CD4-positive, alpha-beta T cell treated with Interleukin-2 at 100 ng/mL for 4 hours (primary cell): ENCODE data around the gene ANKRD36.
"Not testable (repeated sequence)": the region's sequence is repeated elsewhere in the genome, so short reads cannot be mapped to it uniquely, and the experiment has no call there.

ENCODE experiments used
- DNase-seq: peaks from one replicate; pipeline ENCODE4 v3.0.0-alpha.2; 2020; ENCODE audit warnings: low spot score

The ANKRD36 gene

DNA sequence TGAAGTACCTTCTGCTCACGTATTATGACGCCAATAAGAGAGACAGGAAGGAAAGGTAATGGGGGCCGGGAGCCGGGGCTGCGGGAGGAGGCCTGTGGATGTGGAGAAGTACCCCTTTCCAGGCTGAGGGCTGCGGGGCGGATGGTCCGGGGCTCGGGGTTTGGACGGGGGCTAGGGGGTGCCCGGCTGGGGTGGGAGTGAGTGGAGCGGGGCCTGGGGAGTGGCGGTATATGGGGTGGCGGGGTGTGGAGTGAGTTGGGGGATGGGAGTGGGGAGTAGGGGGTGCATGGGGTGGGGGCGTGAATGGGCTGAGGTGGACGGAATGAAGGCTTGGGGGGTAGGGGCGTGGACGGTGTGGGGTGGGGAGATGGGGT is 916 bp downstream of the ANKRD36 start:
- DNase-seq, result not testable (repeated sequence)

- not testable (repeated sequence) for DNase-seq
These were observed 16.1 kb downstream of the ANKRD36 start for GRCh38 chr2:97129090-97129489.

DNA sequence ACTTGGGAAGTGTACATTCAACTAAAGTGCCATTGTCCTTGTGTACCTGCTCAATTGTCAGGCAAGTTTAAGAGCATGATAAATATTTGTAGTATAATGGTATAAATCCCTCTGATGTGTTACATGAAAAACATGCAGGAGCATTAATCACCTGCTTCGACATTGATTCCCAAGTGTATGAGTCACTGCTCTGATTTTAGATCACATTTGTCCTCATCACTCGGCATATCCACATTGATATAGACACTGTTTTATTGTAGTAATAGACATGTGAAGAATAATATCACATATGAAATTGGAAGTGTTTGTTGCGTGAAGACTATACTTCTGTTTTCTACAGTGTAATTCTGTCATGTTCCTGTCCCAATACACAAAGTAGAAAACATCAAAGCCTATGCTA is 31.1 kb downstream of the ANKRD36 start:
- not testable (repeated sequence) for DNase-seq

DNA sequence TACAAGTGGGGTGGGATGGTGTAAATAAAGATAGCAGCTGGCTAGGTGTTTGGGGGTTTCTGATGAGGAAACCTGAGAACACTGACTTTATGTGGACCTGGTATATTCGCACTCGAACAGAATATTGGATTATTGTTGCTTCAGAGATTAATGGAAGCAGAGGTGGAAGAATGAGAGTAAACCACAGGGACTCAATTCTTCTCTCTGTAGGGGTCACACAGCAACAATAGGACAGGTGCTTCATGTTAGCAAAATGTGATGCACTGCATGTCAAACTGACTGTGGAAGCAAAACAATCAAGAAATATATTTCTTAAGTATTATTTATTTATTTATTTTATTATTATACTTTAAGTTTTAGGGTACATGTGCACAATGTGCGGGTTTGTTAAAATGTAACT is 53.6 kb downstream of the ANKRD36 start:
- not testable (repeated sequence) for DNase-seq

DNA sequence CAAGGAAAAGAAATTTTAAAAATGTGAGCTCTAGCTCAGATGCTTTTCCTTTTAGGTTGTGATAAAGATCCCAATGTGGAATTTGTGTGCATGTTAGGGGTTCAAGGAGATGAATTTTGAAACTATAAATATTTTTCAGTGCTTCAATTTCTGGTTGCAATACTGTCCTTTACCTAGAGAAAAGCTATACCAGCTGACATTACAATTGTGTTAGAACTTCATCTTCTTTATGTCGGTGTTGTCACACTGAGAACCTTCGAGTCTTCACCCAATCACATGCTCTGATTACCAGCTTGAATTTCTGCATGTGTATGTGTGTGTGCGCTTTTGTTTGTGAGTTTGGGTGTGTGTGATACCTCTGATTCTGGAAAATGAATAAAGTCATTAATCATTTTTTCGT is 55.0 kb downstream of the ANKRD36 start:
- not testable (repeated sequence) for DNase-seq

DNA sequence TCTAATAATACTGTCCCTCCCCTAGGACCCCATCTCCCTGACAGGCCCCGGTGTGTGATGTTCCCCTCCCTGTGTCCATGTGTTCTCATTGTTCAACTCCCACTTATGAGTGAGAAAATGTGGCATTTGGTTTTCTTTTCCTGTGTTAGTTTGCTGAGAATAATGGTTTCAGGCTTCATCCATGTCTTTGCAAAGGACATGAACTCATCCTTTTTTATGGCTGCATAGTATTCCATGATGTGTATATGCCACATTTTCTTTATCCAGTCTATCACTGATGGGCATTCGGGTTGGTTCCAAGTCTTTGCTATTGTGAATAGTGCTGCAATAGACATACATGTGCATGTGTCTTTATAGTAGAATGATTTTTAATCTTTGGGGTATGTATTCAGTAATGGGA is 55.6 kb downstream of the ANKRD36 start:
- not testable (repeated sequence) for DNase-seq

DNA sequence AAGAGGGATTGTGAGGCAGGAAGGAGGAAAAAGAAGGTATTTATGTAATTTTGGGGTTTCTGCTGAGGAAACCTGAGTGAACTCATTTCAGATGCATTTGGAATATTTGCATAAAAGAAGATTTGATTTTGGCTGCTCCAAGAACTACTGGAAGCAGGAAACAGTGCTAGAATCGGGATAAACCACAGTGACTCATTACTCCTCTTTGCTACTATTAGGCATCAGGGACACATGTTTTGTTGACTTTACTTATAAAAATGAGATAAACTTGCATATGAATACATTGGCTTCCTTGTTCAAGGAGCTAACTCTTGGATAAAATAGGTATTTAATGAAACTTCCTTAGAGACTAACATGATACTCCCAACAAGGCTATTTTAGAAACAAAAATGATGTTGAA is 67.4 kb downstream of the ANKRD36 start:
- not testable (repeated sequence) for DNase-seq

DNA sequence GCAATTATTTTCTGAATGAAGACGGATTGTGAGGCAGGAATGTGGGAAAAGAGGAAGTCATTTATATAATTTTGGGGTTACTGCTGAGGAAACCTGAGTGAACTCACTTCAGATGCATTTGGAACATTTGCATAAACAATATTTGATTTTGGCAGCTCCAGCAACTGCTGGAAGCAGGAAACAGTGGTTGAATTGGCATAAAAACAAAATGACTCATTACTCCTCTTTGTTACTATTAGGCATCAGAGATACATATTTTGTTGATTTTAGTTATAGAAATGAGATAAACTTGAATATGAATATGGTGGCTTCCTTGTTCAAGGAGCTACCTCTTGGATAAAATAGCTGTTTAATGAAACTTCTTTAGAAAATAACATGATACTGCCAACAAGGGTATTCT is 82.4 kb downstream of the ANKRD36 start:
- not testable (repeated sequence) for DNase-seq

- not testable (repeated sequence) for DNase-seq
These were observed 84.3 kb downstream of the ANKRD36 start for GRCh38 chr2:97197251-97197650.

GRCh38 chr2:97200887-97201286 is 87.9 kb downstream of the ANKRD36 start:
- DNase-seq, result not testable (repeated sequence)

GRCh38 chr2:97202643-97203250 is 89.8 kb downstream of the ANKRD36 start:
- not testable (repeated sequence) for DNase-seq

DNA sequence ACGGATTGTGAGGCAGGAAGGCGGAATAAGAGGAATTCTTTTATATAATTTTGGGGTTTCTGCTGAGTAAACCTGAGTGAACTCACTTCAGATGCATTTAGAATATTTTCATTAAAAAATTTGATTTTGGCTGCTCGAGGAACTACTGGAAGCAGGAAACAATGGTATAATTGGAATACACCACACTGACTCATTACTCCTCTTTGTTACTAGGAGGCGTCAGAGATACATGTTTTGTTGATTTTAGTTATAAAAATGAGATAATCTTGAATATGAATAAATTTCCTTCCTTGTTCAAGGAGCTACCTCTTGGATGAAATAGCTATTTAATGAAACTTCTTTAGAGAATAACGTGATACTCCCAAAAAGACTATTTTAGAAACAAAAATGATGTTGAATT is 97.4 kb downstream of the ANKRD36 start:
- DNase-seq, result no peak

DNA sequence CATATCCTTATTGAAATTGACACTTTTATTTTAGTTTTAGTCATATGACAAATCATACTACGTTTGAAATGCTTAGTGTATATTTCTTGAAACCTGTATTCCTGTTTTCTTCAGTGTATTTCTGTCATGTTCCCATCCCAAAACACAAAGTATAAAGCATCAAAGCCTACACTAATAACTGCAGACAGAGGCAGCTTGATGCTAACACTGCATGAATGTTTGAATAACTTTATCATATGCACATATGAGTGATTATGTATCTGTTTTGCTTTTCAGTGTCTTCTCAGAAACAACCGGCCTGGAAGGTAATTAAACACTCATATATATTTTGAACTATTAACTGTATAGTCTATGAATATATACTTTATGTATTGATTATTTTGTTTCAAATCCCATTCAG is 102.1 kb downstream of the ANKRD36 start:
- DNase-seq, result not testable (repeated sequence)

DNA sequence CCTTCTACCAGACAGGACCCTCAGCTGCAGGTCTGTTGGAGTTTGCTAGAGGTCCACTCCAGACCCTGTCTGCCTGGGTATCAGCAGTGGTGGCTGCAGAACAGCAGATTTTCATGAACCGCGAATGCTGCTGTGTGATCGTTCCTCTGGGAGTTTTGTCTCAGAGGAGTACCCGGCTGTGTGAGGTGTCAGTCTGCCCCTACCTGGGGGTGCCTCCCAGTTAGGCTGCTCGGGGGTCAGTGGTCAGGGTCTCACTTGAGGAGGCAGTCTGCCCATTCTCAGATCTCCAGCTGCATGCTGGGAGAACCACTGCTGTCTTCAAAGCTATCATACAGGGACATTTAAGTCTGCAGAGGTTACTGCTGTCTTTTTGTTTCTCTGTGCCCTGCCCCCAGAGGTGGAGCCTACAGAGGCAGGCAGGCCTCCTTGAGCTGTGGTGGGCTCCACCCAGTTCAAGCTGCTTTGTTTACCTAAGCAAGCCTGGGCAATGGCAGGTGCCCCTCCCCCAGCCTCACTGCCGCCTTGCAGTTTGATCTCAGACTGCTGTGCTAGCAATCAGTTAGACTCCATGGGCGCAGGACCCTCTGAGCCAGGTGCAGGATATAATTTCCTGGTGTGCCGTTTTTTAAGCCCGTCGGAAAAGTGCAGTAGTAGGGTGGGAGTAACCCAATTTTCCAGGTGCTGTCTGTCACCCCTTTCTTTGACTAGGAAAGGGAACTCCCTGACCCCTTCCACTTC is 118.1 kb downstream of the ANKRD36 start:
- DNase-seq, result not testable (repeated sequence)

- not testable (repeated sequence) for DNase-seq
These were observed 120.0 kb downstream of the ANKRD36 start for GRCh38 chr2:97232981-97233380.

DNA sequence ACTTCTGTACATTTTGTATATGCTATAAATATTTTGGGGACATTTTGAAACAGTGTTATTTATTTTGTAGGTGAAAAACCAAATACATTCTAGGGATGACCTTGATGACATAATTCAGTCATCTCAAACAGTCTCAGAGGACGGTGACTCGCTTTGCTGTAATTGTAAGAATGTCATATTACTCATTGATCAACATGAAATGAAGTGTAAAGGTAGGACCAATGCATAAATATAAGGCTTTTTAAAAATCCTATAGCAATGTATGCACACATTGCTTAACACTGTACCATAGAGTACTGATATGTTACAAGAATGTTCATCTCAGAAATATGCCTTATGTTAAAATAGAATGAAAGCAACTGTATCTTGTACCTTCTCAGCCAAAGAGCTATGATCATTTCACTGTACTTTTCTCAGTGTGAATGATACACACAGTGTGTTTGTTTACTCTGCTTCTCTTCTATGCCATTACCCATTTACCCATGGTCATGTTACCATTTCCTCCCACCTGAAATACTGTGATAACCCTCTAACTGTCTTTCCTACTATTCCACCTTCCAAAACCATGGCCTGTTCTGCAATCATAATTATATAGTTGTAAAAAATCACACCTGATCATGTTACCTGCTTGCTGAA is 120.8 kb downstream of the ANKRD36 start:
- not testable (repeated sequence) for DNase-seq

- not testable (repeated sequence) for DNase-seq
These were observed 148.2 kb downstream of the ANKRD36 start for GRCh38 chr2:97261192-97261591.

DNA sequence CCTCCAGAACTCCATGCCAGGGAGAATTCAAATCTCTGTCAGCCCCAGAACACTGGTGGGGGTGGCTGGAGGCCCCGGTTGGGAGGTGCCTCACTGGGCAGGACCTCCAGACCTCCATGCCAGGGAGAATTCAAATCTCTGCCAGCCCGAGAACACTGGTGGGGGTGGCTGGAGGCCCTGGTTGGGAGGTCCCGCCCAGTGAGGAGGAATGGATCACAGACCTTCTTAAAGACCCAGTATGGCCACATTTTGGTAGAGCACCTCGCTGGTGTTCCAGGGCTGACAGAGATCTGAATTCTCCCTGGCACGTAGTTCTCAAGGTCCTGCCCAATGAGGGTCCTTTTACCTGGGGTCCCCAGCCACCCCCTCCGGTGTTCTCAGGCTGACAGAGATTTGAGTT is 153.5 kb downstream of the ANKRD36 start:
- not testable (repeated sequence) for DNase-seq

DNA sequence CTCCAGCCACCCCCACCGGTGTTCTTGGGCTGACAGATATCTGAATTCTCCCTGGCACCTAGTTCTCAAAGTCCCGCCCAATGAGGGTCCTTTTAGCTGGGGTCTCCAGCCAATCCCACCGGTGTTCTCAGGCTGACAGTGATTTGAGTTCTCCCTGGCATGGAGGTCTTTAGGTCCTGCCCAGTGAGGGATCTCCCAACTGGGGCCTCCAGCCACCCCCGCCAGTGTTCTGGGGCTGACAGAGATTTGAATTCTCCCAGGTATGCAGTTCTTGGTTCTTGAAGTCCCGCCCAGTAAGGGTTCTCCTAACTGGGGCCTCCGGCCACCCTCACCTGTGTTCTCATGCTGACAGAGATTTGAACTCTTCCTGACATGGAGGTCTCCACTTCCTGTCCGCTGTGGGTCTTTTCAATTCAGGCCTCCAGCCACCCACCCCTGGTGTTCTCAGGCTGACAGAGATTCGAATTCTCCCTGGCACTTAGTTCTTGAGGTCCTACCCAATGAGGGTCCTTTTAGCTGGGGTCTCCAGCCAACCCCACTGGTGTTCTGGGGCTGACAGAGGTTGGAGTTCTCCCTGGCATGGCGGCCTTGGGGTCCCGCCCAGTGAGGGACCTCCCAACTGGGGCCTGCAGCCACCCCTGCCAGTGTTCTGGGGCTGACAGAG is 154.6 kb downstream of the ANKRD36 start:
- DNase-seq, result no peak

DNA sequence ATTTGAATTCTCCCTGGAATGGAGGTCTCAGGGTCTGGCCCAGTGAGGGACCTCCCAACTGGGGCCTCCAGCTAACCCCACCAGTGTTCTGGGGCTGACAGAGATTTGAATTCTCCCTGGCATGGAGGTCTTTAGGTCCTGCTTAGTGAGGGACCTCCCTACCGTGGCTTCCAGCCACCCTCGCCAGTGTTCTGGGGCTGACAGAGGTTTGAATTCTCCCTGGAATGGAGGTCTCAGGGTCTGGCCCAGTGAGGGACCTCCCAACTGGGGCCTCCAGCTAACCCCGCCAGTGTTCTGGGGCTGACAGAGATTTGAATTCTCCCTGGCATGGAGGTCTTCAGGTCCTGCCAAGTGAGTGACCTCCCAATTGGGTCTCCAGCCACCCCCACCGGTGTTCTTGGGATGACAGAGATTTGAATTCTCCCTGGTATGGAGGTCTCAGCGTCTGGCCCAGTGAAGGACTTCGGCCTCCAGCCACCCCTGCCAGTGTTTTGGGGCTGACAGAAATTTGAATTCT is 155.2 kb downstream of the ANKRD36 start:
- DNase-seq, result not testable (repeated sequence)

GRCh38 chr2:97276232-97276798 is 163.4 kb downstream of the ANKRD36 start:
- not testable (repeated sequence) for DNase-seq

- not testable (repeated sequence) for DNase-seq
These were observed 172.2 kb downstream of the ANKRD36 start for GRCh38 chr2:97285187-97285586.
